GM18498 (cell line): ENCODE results near the gene MICAL3.
A peak's percentile ranks its signal among the peaks of the same experiment; 100 is the strongest.

Experiments
- ATAC-seq: cut with Tn5 transposase; IDR thresholded peaks from one replicate; pipeline ENCODE4 v1.9.1; 2021; ENCODE audit warnings: mild to moderate bottlenecking, moderate library complexity; ENCODE audit not compliant: unreplicated experiment

MICAL3 gene

DNA sequence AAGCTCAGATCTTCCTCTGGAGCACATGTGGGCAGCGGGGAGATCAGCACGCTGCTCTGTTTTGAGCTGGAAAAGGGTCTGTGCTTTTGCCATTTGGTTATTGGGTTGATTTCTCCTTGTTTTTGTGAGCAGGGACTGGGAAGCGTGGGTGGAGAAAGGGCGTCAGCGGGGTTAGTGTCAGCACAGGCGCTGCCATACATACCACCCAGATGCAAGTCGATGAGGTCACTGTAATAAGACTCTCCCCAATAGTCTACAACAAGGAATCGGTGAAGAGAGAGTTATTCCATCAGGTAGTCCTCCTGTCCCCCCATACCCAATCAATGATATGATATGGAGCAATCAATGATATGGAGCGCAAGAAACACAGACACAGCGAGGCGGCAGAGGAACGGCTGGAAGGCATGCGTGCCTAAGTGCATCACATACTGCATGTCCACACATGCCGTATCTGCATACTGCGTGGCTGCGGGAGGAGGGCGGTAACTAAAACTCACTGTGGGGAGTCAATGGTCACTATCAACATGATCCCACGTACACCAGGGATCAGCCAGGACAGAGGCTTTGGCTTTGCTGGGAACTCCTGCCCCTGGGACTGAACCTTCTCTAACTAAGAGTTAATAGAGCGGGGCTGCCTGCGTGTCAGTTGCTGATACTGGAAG is 220.6 kb downstream of the MICAL3 start:
- ATAC-seq: no peak

DNA sequence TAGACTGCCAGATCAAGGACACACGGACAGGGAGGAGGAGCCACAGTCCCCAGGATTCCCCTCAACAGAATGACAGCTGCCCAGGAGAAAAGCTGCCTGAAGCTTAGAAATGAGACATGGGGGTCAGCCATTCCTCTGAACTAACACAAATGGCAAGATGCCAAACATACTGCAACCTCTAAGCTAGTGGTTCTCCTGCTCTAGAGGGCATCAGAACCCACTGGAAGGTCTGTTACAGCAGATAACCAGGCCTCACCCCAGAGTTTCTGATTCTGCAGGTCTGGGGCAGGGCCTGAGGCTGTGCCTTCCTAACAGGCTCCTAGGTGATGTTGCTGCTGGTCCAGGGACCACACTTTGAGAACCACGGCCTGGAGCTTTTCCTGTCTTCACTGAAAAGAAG is 221.5 kb downstream of the MICAL3 start:
- ATAC-seq: no peak

DNA sequence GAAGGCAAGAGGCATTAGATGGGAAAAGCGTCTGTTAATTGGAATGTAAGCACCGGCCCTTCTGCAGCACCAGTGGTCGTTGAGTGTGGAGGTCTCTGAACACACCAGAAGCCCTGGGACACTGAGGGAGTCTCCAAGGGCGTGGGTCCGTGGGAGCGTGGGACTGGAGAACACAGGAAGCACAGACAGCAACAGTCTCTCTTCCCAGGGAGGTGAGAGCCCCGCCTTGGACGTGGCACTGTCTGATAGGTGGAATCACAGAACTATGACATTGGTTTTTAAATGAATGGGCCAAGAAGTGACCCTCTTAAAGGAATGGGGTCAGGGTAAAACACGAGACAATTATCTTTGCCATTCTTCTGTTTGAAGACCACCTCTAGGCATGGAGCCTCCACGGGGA is 221.9 kb downstream of the MICAL3 start:
- no peak for ATAC-seq

DNA sequence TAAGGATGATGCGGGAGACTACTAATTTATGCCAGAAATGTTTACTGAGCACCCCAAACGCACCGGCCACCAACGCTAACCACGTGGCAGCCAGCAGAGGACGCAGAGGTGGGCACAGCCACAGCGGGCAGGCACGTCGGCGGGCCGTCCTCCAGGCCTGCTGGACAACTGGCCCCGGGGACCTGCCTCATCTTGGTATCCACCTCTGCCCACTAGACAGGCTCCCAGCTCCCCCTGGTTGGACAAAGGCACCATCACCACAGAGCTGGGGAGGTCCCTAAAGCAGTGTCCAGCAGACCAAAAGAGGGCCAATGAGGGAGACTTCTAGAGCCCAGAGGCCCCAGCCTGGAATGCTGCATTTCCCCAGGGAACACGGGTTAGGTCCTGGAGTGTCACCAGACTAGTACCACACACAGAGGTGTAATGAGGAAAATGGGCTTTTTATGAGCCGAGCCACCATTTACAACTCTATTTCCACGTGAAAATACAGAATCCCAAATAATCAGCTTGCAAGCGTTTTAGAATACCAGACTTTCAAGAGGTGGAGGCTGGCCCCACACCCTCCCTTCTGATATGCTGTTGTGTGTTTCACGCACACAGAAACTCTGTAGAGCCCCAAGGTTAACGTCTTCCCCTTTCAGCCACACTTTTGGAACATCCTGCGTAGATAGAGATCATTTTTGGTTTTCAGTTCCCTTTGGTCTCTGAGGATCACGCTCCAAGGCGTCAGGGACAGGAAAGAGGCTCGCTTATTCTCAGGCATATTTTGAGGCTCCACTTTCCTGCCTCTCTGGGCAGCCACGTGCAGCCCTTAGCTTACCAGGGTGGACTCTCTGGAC is 226.4 kb downstream of the MICAL3 start:
- peak; percentile 51 for ATAC-seq

DNA sequence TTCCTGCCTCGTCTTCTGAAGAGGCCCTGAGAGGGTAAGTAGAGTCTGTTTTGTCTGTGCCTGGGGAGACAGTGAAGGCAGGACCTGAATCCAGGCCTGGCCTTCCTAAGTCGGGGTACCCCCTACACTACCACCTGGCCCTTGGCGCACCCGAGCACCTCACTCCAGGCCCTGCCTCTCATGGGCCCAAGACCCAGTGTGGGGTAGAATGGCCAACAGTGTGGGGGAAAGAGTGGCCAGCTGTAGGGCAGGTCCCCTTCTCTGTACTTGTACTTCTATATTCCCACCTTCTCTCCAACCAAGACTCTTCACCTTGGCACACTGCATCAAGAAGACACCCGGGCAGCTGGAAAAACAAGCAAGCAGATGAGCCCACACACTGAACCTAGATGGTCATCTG is 227.7 kb downstream of the MICAL3 start:
- ATAC-seq: no peak

- ATAC-seq: no peak
These were observed 228.5 kb downstream of the MICAL3 start for GRCh38 chr22:17795661-17796548.

- ATAC-seq: no peak
These were observed 229.4 kb downstream of the MICAL3 start for GRCh38 chr22:17794726-17795542.

DNA sequence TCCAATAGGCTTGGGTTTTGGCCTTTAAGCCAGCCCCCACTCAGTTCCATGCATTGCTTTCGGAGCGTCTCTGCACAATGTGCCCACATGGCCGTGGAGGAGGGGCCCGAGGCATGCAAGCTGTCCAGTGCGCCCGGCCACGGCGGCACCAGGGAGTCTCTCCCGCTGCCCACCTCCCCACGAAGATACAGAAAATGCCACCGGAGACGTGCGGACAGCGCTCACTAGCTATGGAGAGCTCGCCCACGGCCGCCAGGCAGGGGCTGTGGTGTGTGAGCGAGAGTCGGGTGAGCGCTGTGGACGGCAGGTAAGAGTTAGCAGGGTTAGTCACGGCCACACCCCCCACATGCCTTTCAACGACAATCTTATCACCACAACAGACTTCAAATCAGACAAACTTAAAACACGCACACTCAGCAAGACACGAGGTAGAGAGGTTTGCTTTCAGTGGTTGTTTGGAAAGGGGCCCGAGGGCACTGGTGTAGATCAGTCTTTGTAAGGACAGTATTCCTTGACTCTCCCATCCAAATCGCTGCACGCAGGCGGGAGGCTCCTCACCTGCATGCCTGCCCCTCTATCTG is 231.4 kb downstream of the MICAL3 start:
- ATAC-seq: no peak

DNA sequence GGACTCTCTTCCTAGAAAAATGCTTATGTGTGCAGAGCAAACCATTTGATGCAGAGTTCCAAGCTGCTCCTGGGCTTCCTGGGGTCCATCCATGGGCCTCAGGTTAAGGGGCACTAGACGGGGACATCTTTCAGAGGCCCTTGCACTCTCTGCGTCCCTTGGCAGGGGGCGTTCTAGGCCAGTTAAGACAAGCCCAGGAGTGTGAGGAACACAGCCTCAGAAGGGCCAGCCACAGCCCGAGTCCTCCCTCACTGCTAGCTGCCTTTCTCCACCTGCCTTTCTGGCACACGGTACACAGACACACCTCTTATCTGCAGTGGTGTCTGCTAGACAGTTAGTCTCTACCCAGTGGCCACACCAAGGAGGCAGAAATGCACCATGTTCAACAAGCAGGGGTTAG is 232.1 kb downstream of the MICAL3 start:
- ATAC-seq: no peak

DNA sequence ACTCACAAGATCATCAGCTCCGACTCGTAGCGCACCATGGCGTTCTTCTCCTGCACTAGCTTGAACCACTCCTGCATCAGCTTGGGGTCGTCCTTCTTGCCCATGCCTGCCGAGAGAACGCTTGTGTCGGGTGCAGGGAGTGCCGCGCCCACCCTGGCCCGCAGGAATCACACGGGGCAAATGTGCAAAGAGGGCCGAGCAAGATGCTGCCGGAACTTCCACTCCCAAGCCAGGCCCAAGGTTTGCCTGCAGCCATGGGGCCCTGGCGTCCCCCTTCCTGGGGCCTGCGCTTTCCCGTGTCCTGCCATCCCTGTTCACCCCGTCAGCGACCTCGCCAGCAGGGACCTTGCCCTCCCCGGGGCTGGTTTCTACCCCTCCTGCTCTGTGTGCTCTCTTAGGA is 233.2 kb downstream of the MICAL3 start:
- no peak for ATAC-seq

GRCh38 chr22:17789379-17790200 is 234.8 kb downstream of the MICAL3 start:
- no peak for ATAC-seq

DNA sequence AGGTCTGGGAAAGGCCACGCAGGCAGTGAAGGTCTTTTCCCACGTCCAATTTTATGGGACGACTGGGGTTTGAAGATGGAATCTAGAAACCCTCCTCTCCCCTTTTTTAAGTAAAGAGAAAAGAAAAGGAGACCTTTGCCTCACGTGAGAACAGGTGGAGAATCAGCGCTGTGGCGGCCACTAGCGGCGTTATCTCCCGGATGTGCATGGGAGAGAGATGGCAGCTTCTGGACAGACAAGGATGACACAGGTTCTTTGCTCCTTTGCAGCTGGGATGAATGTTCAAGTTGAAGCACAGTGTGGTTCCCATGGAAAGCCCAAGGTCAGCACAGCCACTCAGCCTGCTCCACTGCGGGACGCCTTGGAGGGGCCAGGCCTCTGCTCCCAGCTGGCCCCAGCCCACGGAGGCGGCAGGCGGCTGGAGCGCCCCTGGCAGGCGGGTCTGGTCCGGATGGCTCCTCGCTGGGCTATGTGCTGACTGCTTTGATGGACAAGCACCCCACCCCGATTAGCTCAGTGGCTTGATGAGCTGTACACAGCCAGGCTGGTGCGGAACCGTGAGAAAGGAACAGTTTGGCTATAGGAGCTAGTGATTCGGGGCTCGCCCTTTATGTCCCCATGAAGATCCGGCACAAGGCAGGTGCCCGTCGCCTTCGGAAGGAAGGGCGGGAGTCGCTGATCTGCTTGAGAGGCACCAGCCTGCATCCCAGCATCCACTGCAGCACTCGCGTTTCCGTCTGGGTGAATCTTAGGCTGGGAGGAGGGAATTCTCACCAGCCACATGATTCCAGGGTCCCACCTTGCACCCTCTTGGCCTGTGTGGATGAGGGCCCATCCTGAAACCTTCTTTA is 235.6 kb downstream of the MICAL3 start:
- no peak for ATAC-seq

GRCh38 chr22:17787716-17788330 is 236.5 kb downstream of the MICAL3 start:
- ATAC-seq: no peak

- ATAC-seq: no peak
These were observed 237.1 kb downstream of the MICAL3 start for GRCh38 chr22:17787241-17787640.

DNA sequence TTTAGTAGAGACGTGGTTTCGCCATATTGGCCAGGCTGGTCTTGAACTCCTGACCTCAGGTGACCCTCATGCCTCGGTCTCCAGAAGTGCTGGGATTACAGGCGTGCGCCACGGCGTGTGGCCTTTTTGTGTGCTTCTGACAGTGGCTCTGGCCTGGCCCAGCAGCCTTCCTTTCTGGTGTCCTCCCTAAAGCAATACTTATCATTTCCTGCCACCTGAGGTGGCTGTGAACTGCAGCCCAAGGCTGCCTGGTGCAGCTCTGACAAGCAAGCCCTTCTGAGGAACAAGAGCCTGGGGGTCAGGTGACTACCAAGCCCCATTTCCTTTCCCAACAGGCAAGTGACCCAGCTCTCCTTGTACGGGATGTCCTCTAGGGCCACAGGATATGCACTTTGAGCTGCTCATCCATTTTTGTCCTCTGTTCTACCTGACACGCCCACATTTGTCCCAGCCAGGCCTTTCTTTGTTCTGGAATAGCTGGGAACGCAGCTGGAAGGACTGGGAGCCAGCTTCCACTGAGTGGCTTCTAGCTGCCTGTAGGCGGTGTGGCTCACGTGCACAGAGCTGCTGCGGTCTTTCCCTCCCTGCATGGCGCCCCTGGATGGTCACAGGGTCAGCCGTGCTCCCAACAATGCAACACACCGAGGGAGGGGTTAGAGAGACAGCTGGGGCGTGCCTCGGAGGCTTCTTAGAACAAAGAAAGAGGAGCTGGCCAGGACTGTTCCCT is 237.8 kb downstream of the MICAL3 start:
- ATAC-seq: no peak

DNA sequence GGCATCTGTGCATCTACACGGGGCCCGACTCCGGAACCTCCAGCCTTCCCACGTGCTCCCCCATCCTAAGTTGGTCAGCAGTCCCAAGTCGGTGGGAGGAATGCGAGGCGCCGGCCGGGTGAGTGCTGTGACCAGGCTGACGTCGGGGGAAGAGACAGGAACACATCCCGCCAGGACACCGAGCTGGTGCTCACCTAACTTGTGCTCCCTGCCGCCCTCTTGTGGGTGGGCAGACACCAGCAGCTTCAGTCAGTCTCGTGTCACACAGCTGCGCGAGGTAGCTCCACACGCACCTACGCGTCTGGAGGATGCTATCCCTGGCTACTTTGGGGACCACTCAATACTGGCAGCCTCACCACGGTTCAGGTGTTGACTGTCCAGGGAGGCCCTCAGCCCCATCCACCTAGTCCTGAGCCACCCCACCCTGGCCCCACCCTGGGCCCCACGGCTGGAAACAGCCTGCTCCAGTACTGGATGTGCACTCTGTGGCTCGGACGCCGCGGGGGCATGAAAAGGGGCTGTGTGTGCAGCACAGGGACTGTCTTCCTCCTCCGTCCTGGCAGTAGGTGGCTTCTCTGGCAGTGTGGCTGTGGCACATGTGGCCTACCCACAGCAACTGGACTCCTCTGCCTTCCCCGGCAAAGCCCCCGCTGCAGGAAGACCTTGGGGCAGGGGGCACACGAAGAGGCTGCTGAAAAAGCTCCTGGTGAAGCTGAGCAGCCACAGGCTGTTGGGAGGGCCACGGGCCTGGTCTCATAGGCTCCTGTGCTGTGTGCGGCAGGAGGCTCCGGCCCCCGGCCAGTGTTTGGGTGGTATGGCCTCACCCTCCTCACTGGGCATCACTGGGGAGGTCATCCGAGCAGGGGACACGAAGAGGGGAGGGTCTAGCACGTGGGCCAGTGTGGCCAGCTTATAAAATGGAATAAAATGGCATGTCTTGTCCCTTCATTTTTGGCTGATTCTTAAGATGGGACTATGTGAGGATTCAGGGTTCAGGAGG is 238.9 kb downstream of the MICAL3 start:
- ATAC-seq: no peak
